HCT116 (cell line): ENCODE data around the gene GOSR1. TPM values are rescaled to one million over a fixed set of nuclear protein-coding genes. Genes with fewer than 3 reads are reported as not detected.
A peak's percentile ranks its signal among the peaks of the same experiment; 100 is the strongest.

Source experiments
- ATAC-seq: fragments of 200-7000 bp; cut with Tn5 transposase; 2 replicates; pipeline ENCODE4 v1.9.1; 2020; ENCODE audit warnings: mild to moderate bottlenecking, moderate library complexity
- BruUV-seq: library from RNA; stranded (reverse); fragments of 400-500 nt; replicated peaks from 2 replicates; lab custom pipeline; 2021; lab: Mats Ljungman, UMichigan
- CTCF ChIA-PET: fragments of 300-600 bp; sonication (Branson Sonifier 250); formaldehyde crosslinking; loops from one replicate; lab custom pipeline; 2021; ENCODE audit warnings: antibody characterized with exemption; lab: Charles Lee
- POLR2A ChIA-PET: fragments of 300-600, 350-600 bp; sonication (Branson Sonifier 250); formaldehyde crosslinking; loops from one replicate; lab custom pipeline; 2021; ENCODE audit warnings: antibody characterized with exemption; lab: Charles Lee
- RAD21 ChIA-PET, 2 experiments: fragments of 300-600 bp; sonication (Branson Sonifier 250); formaldehyde crosslinking; loops; one replicate each; lab custom pipeline; 2023; ENCODE audit warnings: low total read pairs in 2 of 2; ENCODE audit not compliant: uncharacterized antibody in 2 of 2, unreplicated experiment in 2 of 2, low non-redundant PET in 1 of 2; lab: Charles Lee
- DNase-seq: peaks from one replicate; pipeline ENCODE4 v3.0.0-alpha.2; 2010; ENCODE audit warnings: low read depth, low spot score
- H2AFZ ChIP-seq: fragments of 200-600 bp; shearing (Covaris generic), sonication (generic); 2 replicates; pipeline ENCODE4 v1.6.1; 2017; ENCODE audit warnings: low read depth, mixed run types, mixed read lengths, antibody characterized with exemption, low read length; ENCODE audit not compliant: poor library complexity, severe bottlenecking
- H3K27ac ChIP-seq: 2 replicates; pipeline ENCODE4 v1.5.1; 2012; ENCODE audit warnings: low read depth, low read length
- H3K27me3 ChIP-seq: fragments of 200-600 bp; sonication (generic); 2 replicates; pipeline ENCODE4 v1.6.1; 2016; ENCODE audit warnings: mixed run types, low read length, mixed read lengths; ENCODE audit not compliant: insufficient read depth
- H3K36me3 ChIP-seq, 2 experiments: fragments of 200-500 bp in 1 of 2; fragments of 200-600 bp in 1 of 2; sonication (Bioruptor generic) in 1 of 2; sonication (generic) in 1 of 2; 2 replicates each; pipeline versions ENCODE4 v1.5.1 to v1.6.1; 2014 to 2016; ENCODE audit warnings: low read length in 2 of 2, inconsistent platforms in 1 of 2, mixed read lengths in 1 of 2, mixed run types in 1 of 2; ENCODE audit not compliant: insufficient read depth in 2 of 2, control insufficient read depth in 1 of 2
- H3K4me1 ChIP-seq, 2 experiments: fragments of 200-600 bp in 1 of 2; sonication (generic) in 1 of 2; 2 replicates each; pipeline versions ENCODE4 v1.5.1 to v1.6.1; 2012 to 2017; ENCODE audit warnings: low read length in 2 of 2, inconsistent platforms in 1 of 2, mild to moderate bottlenecking in 1 of 2, mixed read lengths in 1 of 2, mixed run types in 1 of 2, moderate library complexity in 1 of 2; ENCODE audit not compliant: insufficient read depth in 2 of 2, control insufficient read depth in 1 of 2
- H3K4me2 ChIP-seq: fragments of 200-600 bp; sonication (generic); 2 replicates; pipeline ENCODE4 v1.6.1; 2017; ENCODE audit warnings: mixed run types, low read length, mixed read lengths
- H3K4me3 ChIP-seq, 2 experiments: fragments of 200-600 bp in 1 of 2; sonication (generic) in 1 of 2; replicated peaks in 1 of 2; 2 replicates each; pipeline ENCODE4 v1.5.1; 2011 to 2016; ENCODE audit warnings: low read length in 2 of 2, control low read depth in 1 of 2, low read depth in 1 of 2, mild to moderate bottlenecking in 1 of 2, mixed read lengths in 1 of 2, mixed run types in 1 of 2
- H3K79me2 ChIP-seq: fragments of 200-600 bp; sonication (generic); 2 replicates; pipeline ENCODE4 v1.6.1; 2017; ENCODE audit warnings: mild to moderate bottlenecking, mixed run types, low read length, moderate library complexity, mixed read lengths; ENCODE audit not compliant: insufficient read depth
- H3K9ac ChIP-seq: fragments of 200-600 bp; sonication (generic); 2 replicates; pipeline ENCODE4 v1.6.1; 2016; ENCODE audit warnings: low read length, mixed read lengths
- H3K9me2 ChIP-seq: fragments of 200-600 bp; sonication (generic), shearing (Covaris generic); 2 replicates; pipeline ENCODE4 v1.6.1; 2017; ENCODE audit warnings: mixed run types, mild to moderate bottlenecking, moderate library complexity; ENCODE audit not compliant: insufficient read depth
- H3K9me3 ChIP-seq, 2 experiments: fragments of 200-500 bp in 1 of 2; fragments of 200-600 bp in 1 of 2; sonication (Bioruptor generic) in 1 of 2; sonication (generic) in 1 of 2; 2 replicates each; pipeline ENCODE4 v1.6.1; 2014 to 2017; ENCODE audit warnings: low read length in 2 of 2, mixed read lengths in 2 of 2, inconsistent platforms in 1 of 2, low read depth in 1 of 2, mild to moderate bottlenecking in 1 of 2, mixed run types in 1 of 2, moderate library complexity in 1 of 2; ENCODE audit not compliant: control insufficient read depth in 1 of 2, insufficient read depth in 1 of 2
- H4K20me1 ChIP-seq: fragments of 200-600 bp; sonication (generic), shearing (Covaris generic); 2 replicates; pipeline ENCODE4 v1.6.1; 2017; ENCODE audit warnings: mixed run types, mild to moderate bottlenecking, moderate library complexity; ENCODE audit not compliant: insufficient read depth
- ATF3 ChIP-seq: IDR thresholded peaks from 2 replicates; pipeline ENCODE4 v1.6.1; 2012
- EZH2 ChIP-seq: fragments of 200-600 bp; sonication (generic); IDR thresholded peaks from 2 replicates; pipeline ENCODE4 v1.6.1; 2017; ENCODE audit warnings: antibody characterized with exemption, mixed run types
- EZH2phosphoT487 ChIP-seq: fragments of 200-600 bp; IDR thresholded peaks from 2 replicates; pipeline ENCODE4 v1.6.1; 2018; ENCODE audit warnings: antibody characterized with exemption, borderline replicate concordance
- FOSL1 ChIP-seq: IDR thresholded peaks from 2 replicates; pipeline ENCODE4 v1.6.1; 2012; ENCODE audit warnings: low read depth
- POLR2AphosphoS5 ChIP-seq: IDR thresholded peaks from 2 replicates; pipeline ENCODE4 v1.6.1; 2011; ENCODE audit warnings: mild to moderate bottlenecking, low read depth, low read length, moderate library complexity
- RAD21 ChIP-seq: IDR thresholded peaks from 2 replicates; pipeline ENCODE4 v1.6.1; 2012; ENCODE audit warnings: low read depth, mild to moderate bottlenecking
- REST ChIP-seq: IDR thresholded peaks from 2 replicates; pipeline ENCODE4 v1.6.1; 2012; ENCODE audit warnings: low read depth
- SIN3A ChIP-seq: IDR thresholded peaks from 2 replicates; pipeline ENCODE4 v1.6.1; 2012; ENCODE audit warnings: low read depth
- YY1 ChIP-seq: IDR thresholded peaks from 2 replicates; pipeline ENCODE4 v1.6.1; 2011; ENCODE audit warnings: low read length, low read depth, moderate library complexity, mild to moderate bottlenecking; ENCODE audit not compliant: insufficient replicate concordance; ENCODE audit errors: extremely low read depth
- ZBTB33 ChIP-seq: IDR thresholded peaks from 2 replicates; pipeline ENCODE4 v1.6.1; 2011; ENCODE audit warnings: mild to moderate bottlenecking, low read length, moderate library complexity; ENCODE audit not compliant: insufficient replicate concordance; ENCODE audit errors: extremely low read depth
- ZNF274 ChIP-seq: fragments of 200-500 bp; sonication (Bioruptor generic); IDR thresholded peaks from 2 replicates; pipeline ENCODE4 v1.6.1; 2014; ENCODE audit warnings: mild to moderate bottlenecking, low read depth, low read length, inconsistent platforms
- intact Hi-C: fragments of 100-400 bp; cut with micrococcal nuclease; formaldehyde crosslinking; loops from 2 replicates; pipeline ENCODE4 v1.10.0; 2022
- total RNA-seq: library from RNA; stranded (reverse); gene quantifications from one replicate; pipeline ENCODE4 v1.2.1, GENCODE V29; 2021; ENCODE audit not compliant: unreplicated experiment

Gene GOSR1
- total RNA-seq, 1 experiment from 2014 or later, result 48.8 TPM

GRCh38 chr17:30549864-30550511, 72.8 kb downstream of the GOSR1 start:
- ATAC-seq, result peak; percentile 43
- no peak for DNase-seq
- ChIA-PET CTCF (no interaction called here), POLR2A (no interaction called here), RAD21 (no interaction called here)
- no peaks in the 10 kb centered on the region for H3K9me2 ChIP-seq
- no peaks in the 10 kb centered on the region for H4K20me1 ChIP-seq
- no peaks in the 10 kb centered on the region for H3K9me3 ChIP-seq
- H3K9ac ChIP-seq, result no peak overlapping the region
- TF ChIP-seq POLR2AphosphoS5 (no peak), ATF3 (no peak), SIN3A (no peak), YY1 (no peak), RAD21 (no peak), EZH2phosphoT487 (no peak), FOSL1 (no peak), REST (no peak), ZBTB33 (no peak), ZNF274 (no peak), EZH2 (no peak)
- no peaks in the 10 kb centered on the region for H3K79me2 ChIP-seq
- H3K4me2 ChIP-seq, result peak overlapping the region; percentile 74
- no peak overlapping the region; the same call in 1 of the 2 replicates for H3K27ac ChIP-seq
- intact Hi-C loops, result loop anchor here (5.0 kb wide), 1 partner anchor 208 kb away; no protein-coding TSS in a partner anchor
- no peak overlapping the region for H2AFZ ChIP-seq
- BruUV-seq, result no TSS peak
- peak overlapping the region in 1 of 2 experiments; percentile 31; a peak in 1 of 4 replicates for H3K4me3 ChIP-seq
- H3K27me3 ChIP-seq, result no peaks in the 10 kb centered on the region
- no peaks in the 10 kb centered on the region for H3K36me3 ChIP-seq
- H3K4me1 ChIP-seq, result peaks cover 17 to 24% of the 10 kb centered on the region in 2 experiments
